GM12872 (cell line): ENCODE measurements around the gene RAB11FIP4.

Experiments
- TF ChIP-seq, protein P1 (sequence below): IDR thresholded peaks from 3 replicates; pipeline ENCODE4 v1.5.1; 2011; ENCODE audit warnings: low read depth, mild to moderate bottlenecking, low read length, moderate library complexity; ENCODE audit not compliant: insufficient read depth

Gene RAB11FIP4

DNA sequence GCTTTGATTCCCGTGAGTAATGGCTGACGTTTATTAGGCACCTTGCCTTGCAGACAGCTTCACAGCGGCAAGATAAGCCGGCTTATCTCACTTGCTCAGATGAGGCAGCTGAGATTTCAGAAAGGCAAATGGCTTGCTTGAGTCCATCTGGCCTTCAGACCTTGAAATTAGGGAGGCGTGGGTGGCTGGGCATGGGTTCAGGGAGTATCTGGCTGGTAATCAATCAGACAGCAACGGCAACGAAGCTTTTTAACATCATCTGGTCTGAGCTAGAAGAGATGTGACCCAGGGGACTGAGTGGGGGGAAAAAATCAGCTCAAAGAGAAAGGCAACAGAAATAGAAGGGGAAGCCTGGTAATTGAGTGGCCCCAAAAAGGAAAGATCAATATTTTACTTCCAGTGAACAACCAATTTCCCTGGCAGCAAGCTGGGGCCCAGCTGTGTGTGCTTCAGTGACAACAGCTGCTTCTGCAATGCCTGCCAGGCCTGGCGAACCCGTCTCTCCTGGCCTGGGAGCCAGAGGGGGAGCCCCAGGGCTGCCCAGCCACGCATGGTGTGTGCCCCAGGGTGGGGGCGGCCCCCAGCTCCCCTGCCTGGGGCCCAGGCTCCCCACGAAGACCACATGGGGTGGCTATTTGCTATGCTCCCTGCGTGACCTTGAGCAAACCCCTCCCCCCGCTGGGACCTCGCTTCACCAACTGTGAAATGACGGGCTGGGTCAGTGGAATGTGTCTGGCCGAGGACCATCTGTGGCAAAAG is 34.0 kb downstream of the RAB11FIP4 start:
- TF ChIP-seq, protein P1, sequence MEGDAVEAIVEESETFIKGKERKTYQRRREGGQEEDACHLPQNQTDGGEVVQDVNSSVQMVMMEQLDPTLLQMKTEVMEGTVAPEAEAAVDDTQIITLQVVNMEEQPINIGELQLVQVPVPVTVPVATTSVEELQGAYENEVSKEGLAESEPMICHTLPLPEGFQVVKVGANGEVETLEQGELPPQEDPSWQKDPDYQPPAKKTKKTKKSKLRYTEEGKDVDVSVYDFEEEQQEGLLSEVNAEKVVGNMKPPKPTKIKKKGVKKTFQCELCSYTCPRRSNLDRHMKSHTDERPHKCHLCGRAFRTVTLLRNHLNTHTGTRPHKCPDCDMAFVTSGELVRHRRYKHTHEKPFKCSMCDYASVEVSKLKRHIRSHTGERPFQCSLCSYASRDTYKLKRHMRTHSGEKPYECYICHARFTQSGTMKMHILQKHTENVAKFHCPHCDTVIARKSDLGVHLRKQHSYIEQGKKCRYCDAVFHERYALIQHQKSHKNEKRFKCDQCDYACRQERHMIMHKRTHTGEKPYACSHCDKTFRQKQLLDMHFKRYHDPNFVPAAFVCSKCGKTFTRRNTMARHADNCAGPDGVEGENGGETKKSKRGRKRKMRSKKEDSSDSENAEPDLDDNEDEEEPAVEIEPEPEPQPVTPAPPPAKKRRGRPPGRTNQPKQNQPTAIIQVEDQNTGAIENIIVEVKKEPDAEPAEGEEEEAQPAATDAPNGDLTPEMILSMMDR: no peak

DNA sequence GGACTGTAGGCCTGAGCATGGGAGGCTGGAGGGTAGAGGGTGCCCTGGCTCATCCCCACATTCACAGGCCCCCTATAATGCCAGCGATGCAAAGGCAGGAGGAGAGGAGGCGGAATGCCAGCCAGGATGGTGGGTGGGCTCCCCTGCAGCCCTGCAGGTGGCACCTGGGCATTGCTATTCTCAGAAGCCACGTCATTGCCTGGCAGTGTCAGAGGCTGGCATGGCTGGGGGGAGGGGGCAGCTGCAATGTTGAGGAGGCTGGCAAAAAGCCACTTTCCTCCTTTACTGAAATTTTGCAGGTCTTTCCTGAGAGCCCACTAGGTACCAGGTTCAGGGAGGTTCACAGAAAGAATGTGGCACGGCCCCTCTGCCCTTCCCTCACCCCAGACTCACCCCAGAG is 36.2 kb downstream of the RAB11FIP4 start:
- TF ChIP-seq, protein P1: no peak

DNA sequence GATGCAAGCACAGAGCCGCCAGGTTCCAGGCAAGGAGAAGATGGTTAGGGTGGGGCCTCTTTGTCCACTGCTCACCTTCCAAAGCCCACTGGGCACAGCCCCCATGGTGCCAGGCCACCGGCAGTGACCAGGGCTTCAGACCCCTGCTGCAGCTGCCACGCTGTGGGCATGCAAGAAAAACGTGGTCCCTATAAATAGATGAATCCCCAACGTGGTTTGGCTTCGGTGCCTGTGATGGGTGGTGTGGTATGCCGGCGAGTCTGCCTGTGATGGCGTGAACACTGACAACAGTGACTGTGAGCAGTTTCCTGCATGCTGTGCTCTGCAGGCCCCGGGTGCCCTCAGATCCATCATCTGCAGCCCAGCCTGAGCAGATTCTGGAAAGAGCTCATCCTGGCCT is 36.6 kb downstream of the RAB11FIP4 start:
- TF ChIP-seq, protein P1: no peak

DNA sequence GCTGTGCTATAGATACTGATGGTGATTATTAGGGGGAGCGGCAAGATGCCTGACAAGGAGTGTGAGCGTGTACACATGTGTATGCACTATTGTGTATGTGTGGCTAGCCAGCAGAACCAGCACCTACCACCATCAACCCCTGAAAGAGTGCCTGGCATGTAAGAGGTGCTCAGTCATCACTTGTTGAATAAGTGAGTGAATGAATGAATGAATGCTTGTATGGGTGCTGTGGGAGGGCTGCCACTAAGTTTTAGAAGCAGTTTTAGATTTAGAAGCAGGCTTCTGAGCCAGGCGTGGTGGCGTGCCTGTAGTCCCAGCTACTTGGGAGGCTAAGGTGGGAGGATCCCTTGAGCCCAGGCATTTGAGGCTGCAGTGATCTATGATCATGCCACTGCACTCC is 37.0 kb downstream of the RAB11FIP4 start:
- TF ChIP-seq, protein P1: no peak

DNA sequence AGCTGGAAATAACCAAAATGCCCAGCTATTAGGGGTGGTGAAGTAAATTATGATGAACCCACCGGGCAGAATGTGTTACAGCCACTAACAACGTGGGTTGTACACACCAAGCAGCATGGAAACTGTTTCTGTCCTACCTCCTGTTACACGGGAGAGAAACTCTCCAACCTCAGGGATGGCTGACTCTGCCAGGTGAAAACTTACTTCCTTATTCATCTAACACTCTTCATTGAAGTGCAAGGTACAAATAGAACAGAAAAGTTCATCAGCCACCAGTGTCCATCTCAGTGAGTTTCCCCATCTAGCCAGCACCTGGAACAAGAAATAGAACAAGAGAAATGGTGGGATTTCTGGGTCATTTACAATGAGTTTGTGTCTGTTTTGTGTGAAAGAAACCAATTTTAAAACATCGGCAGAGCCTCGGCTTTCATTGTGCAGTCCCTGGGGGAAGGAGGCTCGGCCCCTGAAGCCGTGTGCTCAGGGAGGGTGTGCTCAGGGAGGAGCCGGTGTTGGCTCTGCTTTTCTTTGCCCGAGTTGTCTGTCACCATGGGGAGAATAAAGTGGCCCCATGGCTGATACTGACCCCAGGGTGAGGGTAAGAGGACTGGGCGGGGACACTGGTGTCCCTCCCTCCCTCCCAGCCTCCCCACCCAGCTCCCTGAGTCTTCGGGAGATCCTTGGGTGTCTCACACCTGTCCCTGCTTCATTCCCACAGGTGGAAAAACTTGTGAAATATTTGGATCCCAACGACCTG is 39.8 kb downstream of the RAB11FIP4 start:
- TF ChIP-seq, protein P1: no peak

DNA sequence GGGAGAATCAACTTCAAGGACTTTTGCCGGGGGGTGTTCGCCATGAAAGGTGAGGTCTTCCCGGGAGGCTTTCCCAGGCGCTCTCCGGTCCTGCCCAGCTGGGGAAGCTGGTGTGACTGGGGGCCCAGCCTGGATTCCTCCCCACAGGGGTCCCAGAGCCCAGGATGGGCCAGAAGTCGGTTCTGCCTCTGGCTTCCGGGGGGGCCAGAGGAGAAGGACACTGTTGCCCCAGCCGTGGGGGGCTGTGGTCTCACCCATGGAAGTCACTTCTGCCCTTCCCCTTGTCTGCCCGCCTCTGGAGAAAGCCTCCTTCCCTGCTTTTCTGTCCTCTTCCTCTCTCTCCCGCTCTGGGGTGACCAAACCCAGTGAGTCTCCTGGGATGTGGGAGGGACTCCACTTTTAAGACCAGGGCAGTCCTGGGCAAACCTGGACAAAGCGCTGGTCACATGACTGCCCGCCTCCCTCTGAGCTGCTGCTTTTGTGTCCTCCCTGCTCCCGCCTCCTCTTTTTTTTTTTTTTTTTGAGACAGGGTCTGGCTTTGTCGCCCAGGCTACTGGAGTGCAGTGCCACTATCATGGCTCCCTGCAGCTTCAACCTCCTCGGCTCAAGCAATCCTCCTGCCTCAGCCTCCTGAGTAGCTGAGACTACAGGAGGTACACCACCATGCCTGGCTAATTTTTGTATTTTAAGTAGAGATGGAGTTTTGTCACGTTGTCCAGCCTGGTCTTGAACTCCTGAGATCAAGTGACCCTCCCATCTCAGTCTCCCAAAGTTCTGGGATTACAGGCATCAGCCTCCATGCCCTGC is 40.6 kb downstream of the RAB11FIP4 start:
- TF ChIP-seq, protein P1: no peak
